GM13977 (cell line): ENCODE measurements around the gene EZH1.
A peak's percentile ranks its signal among the peaks of the same experiment; 100 is the strongest.
"Not testable (repeated sequence)": the region's sequence is repeated elsewhere in the genome, so short reads cannot be mapped to it uniquely, and the experiment has no call there.

Source experiments
- DNase-seq: peaks from one replicate; pipeline ENCODE4 v3.0.0; 2012; ENCODE audit warnings: low spot score
- CTCF ChIP-seq: IDR thresholded peaks from 2 replicates; pipeline ENCODE4 v1.5.1; 2012; ENCODE audit warnings: mild to moderate bottlenecking, control low read depth; ENCODE audit not compliant: insufficient read depth; ENCODE audit errors: extremely low read depth, missing control alignments
- in situ Hi-C: fragments of 300-500 bp; cut with MboI; formaldehyde crosslinking; loops from one replicate; pipeline ENCODE4 v1.12.0; 2022; ENCODE audit warnings: low sequenced_read_pairs, low pct_unique_long_range_greater_than_20kb, mixed read lengths, inconsistent platforms; ENCODE audit not compliant: unreplicated experiment

EZH1 gene

GRCh38 chr17:42670789-42671657 is 73.8 kb downstream of the EZH1 start:
- DNase-seq, result no peak
- in situ Hi-C loops, result no loop called here
- no peak for TF ChIP-seq CTCF

- TF ChIP-seq CTCF, result peak; percentile 50
- in situ Hi-C loops, result loop anchor here (10.0 kb wide), 1 partner anchor 55 kb away; no protein-coding TSS in a partner anchor
- peak; percentile 90 for DNase-seq
Measured at GRCh38 chr17:42669977-42670788, 74.7 kb downstream of the EZH1 start.

GRCh38 chr17:42669705-42669976 is 75.2 kb downstream of the EZH1 start:
- in situ Hi-C loops, result loop anchor here (10.0 kb wide), 1 partner anchor 55 kb away; no protein-coding TSS in a partner anchor
- DNase-seq, result no peak
- no peak for TF ChIP-seq CTCF

GRCh38 chr17:42667088-42667951 is 77.5 kb downstream of the EZH1 start:
- no peak for DNase-seq
- TF ChIP-seq CTCF, result no peak
- in situ Hi-C loops, result loop anchor here (10.0 kb wide), 1 partner anchor 53 kb away; no protein-coding TSS in a partner anchor

GRCh38 chr17:42666126-42666525 is 78.7 kb downstream of the EZH1 start:
- not testable (repeated sequence) for DNase-seq
- in situ Hi-C loops, result loop anchor here (10.0 kb wide), 1 partner anchor 51 kb away; no protein-coding TSS in a partner anchor

- DNase-seq, result no peak
- TF ChIP-seq CTCF, result no peak
- in situ Hi-C loops, result loop anchor here (10.0 kb wide), 1 partner anchor 51 kb away; no protein-coding TSS in a partner anchor
Measured at GRCh38 chr17:42665581-42666001, 79.2 kb downstream of the EZH1 start.
